ENCODE results near the gene KIF24. TPM values are rescaled to one million over a fixed set of nuclear protein-coding genes. Genes with fewer than 3 reads are reported as not detected.

The KIF24 gene
- total and polyA plus RNA-seq, 2 of the 8 experiments (the other 6 are each of a cell fraction or from before 2014, with no cell fraction given) = 2.7 to 3.9 TPM

- H2BK15ac ChIP-seq (ENCODE audit: low read length) = no peak overlapping the region
- H2BK5ac ChIP-seq (ENCODE audit: low read depth, low read length) = no peak overlapping the region
- peaks cover 0 to 10% (median 7%) of the 10 kb centered on the region in 4 experiments; a peak in 5 of 7 replicates for H3K27me3 ChIP-seq (replicated peaks in 1 of 4; ENCODE audit: control insufficient read depth in 3 of 4, extremely low read depth in 1 of 4, insufficient read depth in 3 of 4, low read length in 3 of 4)
- H3K4me2 ChIP-seq (ENCODE audit: insufficient read depth in 1 of 2, low read depth in 2 of 2, low read length in 2 of 2) = peak overlapping the region; percentile 10 to 92; a peak in 3 of 4 replicates
- H4K5ac ChIP-seq (ENCODE audit: insufficient read length, low read depth, low read length) = no peak overlapping the region
- ChIA-PET POLR2A (ENCODE audit: partially characterized antibody) (interaction anchor here (0.6 to 3.4 kb wide), 2 partner anchors 11 to 1865 kb away, joined by 3 to 18 read pairs; no protein-coding TSS in a partner anchor), CTCF (ENCODE audit: partially characterized antibody) (interaction anchor here (0.8 to 19.4 kb wide), 8 partner anchors 11 to 345 kb away, joined by 3 to 350 read pairs (median 4); no protein-coding TSS in a partner anchor)
- DNase-seq (ENCODE audit: low read depth in 1 of 2, low spot score in 2 of 2) (no peak), FAIRE-seq (peak; percentile 81)
- H2BK12ac ChIP-seq (ENCODE audit: low read depth, low read length) = no peak overlapping the region; the same call in 1 of the 2 replicates
- no peak overlapping the region for H3K27ac ChIP-seq (ENCODE audit: low read depth, low read length)
- peaks cover 3 to 6% (median 4%) of the 10 kb centered on the region in 4 experiments for H3K4me1 ChIP-seq (replicated peaks in 1 of 4; ENCODE audit: control insufficient read depth in 3 of 4, insufficient read depth in 4 of 4, low read length in 3 of 4)
- no peak overlapping the region for H3K4ac ChIP-seq (replicated peaks; ENCODE audit: insufficient read length, low read depth, low read length)
- no peak overlapping the region for H2AK5ac ChIP-seq (ENCODE audit: low read depth, low read length)
- H2BK120ac ChIP-seq (replicated peaks; ENCODE audit: low read depth, low read length) = no peak overlapping the region
- no peak overlapping the region for H3K4me3 ChIP-seq (ENCODE audit: extremely low read depth in 1 of 4, insufficient read depth in 2 of 4, low read depth in 3 of 4, low read length in 4 of 4)
- H3K9me3 ChIP-seq (ENCODE audit: insufficient read depth in 2 of 2, low read depth in 1 of 2, low read length in 1 of 2) = no peaks in the 10 kb centered on the region; a peak in 1 of 4 replicates
- H3K23me2 ChIP-seq (ENCODE audit: low read depth, low read length) = peaks cover 19% of the 10 kb centered on the region
- no peak overlapping the region for H3K23ac ChIP-seq (ENCODE audit: insufficient read length)
- no peak overlapping the region for H3K18ac ChIP-seq (ENCODE audit: extremely low read depth, low read length)
- no peak overlapping the region for H3K56ac ChIP-seq (replicated peaks; ENCODE audit: insufficient read length, low read depth, low read length)
- no peak overlapping the region for H4K8ac ChIP-seq (ENCODE audit: extremely low read depth, insufficient read depth, low read length)
- no peaks in the 10 kb centered on the region; the same call in 1 of the 2 replicates for H3K79me1 ChIP-seq (ENCODE audit: low read depth, low read length)
- H3K79me2 ChIP-seq (ENCODE audit: control insufficient read depth in 1 of 2, insufficient read depth in 2 of 2, low read length in 2 of 2) = no peaks in the 10 kb centered on the region
- no peak overlapping the region for H2BK20ac ChIP-seq (ENCODE audit: low read length)
- H4K20me1 ChIP-seq (replicated peaks in 1 of 2; ENCODE audit: control insufficient read depth in 1 of 2, insufficient read depth in 2 of 2, low read length in 2 of 2) = peaks cover 0 to 4% of the 10 kb centered on the region in 2 experiments
- 64% methylated on average over 5 of the region's 5 CpGs; no CpG with 5 or more reads in 1 of the 2 experiments for WGBS, 2 experiments (ENCODE audit: extremely low coverage in 1 of 2, insufficient coverage in 1 of 2, insufficient read length in 1 of 2, insufficient replicate concordance in 2 of 2, low coverage in 1 of 2, low lambda C conversion rate in 2 of 2, missing lambda C conversion rate in 1 of 2)
- no peak overlapping the region for H2AFZ ChIP-seq (ENCODE audit: low read length)
- no peak overlapping the region for H4K91ac ChIP-seq (replicated peaks; ENCODE audit: insufficient read length, low read length)
- no peak overlapping the region for H3K14ac ChIP-seq (ENCODE audit: insufficient read length)
- TF ChIP-seq SP1 (IDR thresholded peaks at IDR 0.05; ENCODE audit: low read depth, low read length) (peak; percentile 43; the same call in 1 of the 2 replicates), SUZ12 (IDR thresholded peaks at IDR 0.05; ENCODE audit: low read length) (no peak), SIRT6 (IDR thresholded peaks at IDR 0.05; ENCODE audit: low read length) (no peak), BRCA1 (IDR thresholded peaks at IDR 0.05; ENCODE audit: low read depth, low read length) (no peak), RAD21 (IDR thresholded peaks at IDR 0.05 in 1 of 2, conservative IDR thresholded peaks at IDR 0.05 in 1 of 2; ENCODE audit: low read depth in 2 of 2, low read length in 2 of 2) (peak in 1 of 2 experiments; percentile 5; a peak in 1 of 4 replicates), EGR1 (IDR thresholded peaks at IDR 0.05; ENCODE audit: borderline replicate concordance, low read depth, low read length) (no peak), GTF2F1 (IDR thresholded peaks at IDR 0.05; ENCODE audit: borderline replicate concordance, low read depth, low read length) (no peak), TEAD4 (IDR thresholded peaks at IDR 0.05; ENCODE audit: low read depth, low read length) (peak; percentile 43; the same call in 1 of the 2 replicates), ASH2L (IDR thresholded peaks at IDR 0.05; ENCODE audit: low read length) (no peak)
- no peak overlapping the region for H3K9ac ChIP-seq (replicated peaks in 1 of 4; ENCODE audit: extremely low read depth in 1 of 4, low read depth in 3 of 4, low read length in 3 of 4)
- peaks cover 0 to 9% (median 0%) of the 10 kb centered on the region in 4 experiments; a peak in 1 of 8 replicates for H3K36me3 ChIP-seq (ENCODE audit: control insufficient read depth in 2 of 4, insufficient read depth in 4 of 4, low read length in 3 of 4)
These were observed 46.0 kb upstream of the KIF24 start for GRCh38 chr9:34374905-34375552.

All from H1 (cell line).